ENCODE data around the gene TRAPPC8.
"Not testable (repeated sequence)": the region's sequence is repeated elsewhere in the genome, so short reads cannot be mapped to it uniquely, and the experiment has no call there.

The TRAPPC8 gene

DNA sequence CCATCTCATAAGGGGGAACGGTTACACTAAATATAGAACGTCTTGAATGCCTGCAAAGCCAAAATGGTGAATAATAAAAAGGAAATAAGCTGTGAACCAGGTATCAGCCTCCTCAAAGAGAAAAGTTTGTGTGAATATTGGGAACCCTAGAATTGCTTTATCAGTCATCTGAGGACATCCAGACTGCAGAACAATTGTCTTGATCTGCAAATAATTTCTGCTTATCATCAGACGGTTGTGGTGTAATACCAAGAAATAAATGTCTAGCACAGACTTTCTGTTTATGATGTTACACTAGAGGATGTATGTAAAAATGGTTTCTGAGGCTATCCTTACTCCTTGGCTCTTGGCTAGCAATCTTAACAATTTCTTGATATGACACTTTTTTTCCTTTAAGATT lies 128.8 kb downstream of the TRAPPC8 start:
- no peaks in the 10 kb centered on the region for H3K9me2 ChIP-seq (replicated peaks; ENCODE audit: low read depth, low read length)
- no peak overlapping the region for H3K9ac ChIP-seq (ENCODE audit: low read depth, low read length, poor library complexity, severe bottlenecking)
- H3F3A ChIP-seq (ENCODE audit: low read depth) = no peaks in the 10 kb centered on the region
- H3K9me3 ChIP-seq (ENCODE audit: insufficient read depth, low read depth, low read length) = no peaks in the 10 kb centered on the region
- no peak overlapping the region for H3K4me3 ChIP-seq (ENCODE audit: low read length, poor library complexity, severe bottlenecking)
- peaks cover 6% of the 10 kb centered on the region for H3K4me1 ChIP-seq (ENCODE audit: insufficient read depth, low read length, poor library complexity, severe bottlenecking)
- H3K79me2 ChIP-seq (ENCODE audit: insufficient read depth, low read length) = no peaks in the 10 kb centered on the region
- no peaks in the 10 kb centered on the region for H3K27me3 ChIP-seq (ENCODE audit: insufficient read depth, low read length, poor library complexity, severe bottlenecking)
- no peak overlapping the region for H3K4me2 ChIP-seq (ENCODE audit: low read depth, low read length, poor library complexity, severe bottlenecking)
- TF ChIP-seq, protein P1, sequence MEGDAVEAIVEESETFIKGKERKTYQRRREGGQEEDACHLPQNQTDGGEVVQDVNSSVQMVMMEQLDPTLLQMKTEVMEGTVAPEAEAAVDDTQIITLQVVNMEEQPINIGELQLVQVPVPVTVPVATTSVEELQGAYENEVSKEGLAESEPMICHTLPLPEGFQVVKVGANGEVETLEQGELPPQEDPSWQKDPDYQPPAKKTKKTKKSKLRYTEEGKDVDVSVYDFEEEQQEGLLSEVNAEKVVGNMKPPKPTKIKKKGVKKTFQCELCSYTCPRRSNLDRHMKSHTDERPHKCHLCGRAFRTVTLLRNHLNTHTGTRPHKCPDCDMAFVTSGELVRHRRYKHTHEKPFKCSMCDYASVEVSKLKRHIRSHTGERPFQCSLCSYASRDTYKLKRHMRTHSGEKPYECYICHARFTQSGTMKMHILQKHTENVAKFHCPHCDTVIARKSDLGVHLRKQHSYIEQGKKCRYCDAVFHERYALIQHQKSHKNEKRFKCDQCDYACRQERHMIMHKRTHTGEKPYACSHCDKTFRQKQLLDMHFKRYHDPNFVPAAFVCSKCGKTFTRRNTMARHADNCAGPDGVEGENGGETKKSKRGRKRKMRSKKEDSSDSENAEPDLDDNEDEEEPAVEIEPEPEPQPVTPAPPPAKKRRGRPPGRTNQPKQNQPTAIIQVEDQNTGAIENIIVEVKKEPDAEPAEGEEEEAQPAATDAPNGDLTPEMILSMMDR (conservative IDR thresholded peaks at IDR 0.05; ENCODE audit: low read length) = no peak
- no peak for TF ChIP-seq EZH2phosphoT487 (IDR thresholded peaks at IDR 0.05; ENCODE audit: borderline replicate concordance)
- peak overlapping the region; percentile 42; the same call in 1 of the 2 replicates for H2AFZ ChIP-seq (ENCODE audit: low read length)
- no peaks in the 10 kb centered on the region for H3K36me3 ChIP-seq (ENCODE audit: insufficient read depth, low read length)
- no peaks in the 10 kb centered on the region for H4K20me1 ChIP-seq (ENCODE audit: insufficient read depth, low read length, poor library complexity, severe bottlenecking)

DNA sequence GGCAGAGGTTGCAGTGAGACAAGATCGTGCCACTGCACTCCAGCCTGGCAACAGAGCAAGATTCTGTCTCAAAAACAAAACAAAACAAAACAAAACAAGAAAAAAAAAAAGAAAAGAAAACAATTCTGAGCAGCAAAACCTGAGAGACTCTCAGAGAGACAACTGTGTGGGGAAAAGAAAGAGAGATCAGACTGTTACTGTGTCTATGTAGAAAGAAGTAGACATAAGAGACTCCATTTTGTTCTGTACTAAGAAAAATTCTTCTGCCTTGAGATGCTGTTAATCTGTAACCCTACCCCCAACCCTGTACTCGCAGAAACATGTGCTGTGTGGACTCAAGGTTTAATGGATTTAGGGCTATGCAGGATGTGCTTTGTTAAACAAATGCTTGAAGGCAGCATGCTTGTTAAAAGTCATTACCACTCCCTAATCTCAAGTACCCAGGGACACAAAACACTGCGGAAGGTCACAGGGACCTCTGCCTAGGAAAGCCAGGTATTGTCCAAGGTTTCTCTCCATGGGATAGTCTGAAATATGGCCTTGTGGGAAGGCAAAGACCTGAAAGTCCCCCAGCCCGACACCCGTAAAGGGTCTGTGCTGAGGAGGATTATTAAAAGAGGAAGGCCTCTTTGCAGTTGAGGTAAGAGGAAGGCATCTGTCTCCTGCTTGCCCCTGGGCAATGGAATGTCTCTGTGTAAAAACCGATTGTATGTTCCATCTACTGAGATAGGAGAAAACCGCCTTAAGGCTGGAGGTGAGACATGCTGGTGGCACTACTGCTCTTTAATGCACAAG lies 132.4 kb downstream of the TRAPPC8 start:
- not testable (repeated sequence) for H3K79me2 ChIP-seq (ENCODE audit: insufficient read depth, low read length); H3F3A ChIP-seq (ENCODE audit: low read depth); H3K27me3 ChIP-seq (ENCODE audit: insufficient read depth, low read length, poor library complexity, severe bottlenecking); H3K4me1 ChIP-seq (ENCODE audit: insufficient read depth, low read length, poor library complexity, severe bottlenecking); H3K4me2 ChIP-seq (ENCODE audit: low read depth, low read length, poor library complexity, severe bottlenecking); H3K9ac ChIP-seq (ENCODE audit: low read depth, low read length, poor library complexity, severe bottlenecking); H3K9me3 ChIP-seq (ENCODE audit: insufficient read depth, low read depth, low read length); H3K9me2 ChIP-seq (replicated peaks; ENCODE audit: low read depth, low read length); H4K20me1 ChIP-seq (ENCODE audit: insufficient read depth, low read length, poor library complexity, severe bottlenecking); H3K36me3 ChIP-seq (ENCODE audit: insufficient read depth, low read length); H3K4me3 ChIP-seq (ENCODE audit: low read length, poor library complexity, severe bottlenecking); H2AFZ ChIP-seq (ENCODE audit: low read length)

DNA sequence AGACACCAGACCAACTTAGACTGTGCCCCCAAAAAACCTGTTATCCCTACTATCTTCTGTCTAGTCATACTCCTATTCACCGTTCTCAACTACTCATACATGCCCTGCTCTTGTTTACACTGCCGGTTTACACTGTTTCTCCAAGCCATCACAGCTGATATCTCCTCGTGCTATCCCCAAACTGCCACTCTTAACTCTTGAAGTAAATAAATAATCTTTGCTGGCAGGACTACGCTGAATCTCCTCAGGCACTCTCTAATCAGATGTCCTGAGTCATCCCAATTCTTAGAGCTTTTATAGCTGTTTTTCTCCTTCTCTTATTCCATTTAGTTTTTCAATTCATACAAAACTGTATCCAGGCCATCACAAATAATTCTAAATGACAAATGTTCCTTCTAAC lies 133.9 kb downstream of the TRAPPC8 start:
- H3K9ac ChIP-seq (ENCODE audit: low read depth, low read length, poor library complexity, severe bottlenecking); H3K79me2 ChIP-seq (ENCODE audit: insufficient read depth, low read length); H3K9me3 ChIP-seq (ENCODE audit: insufficient read depth, low read depth, low read length); H4K20me1 ChIP-seq (ENCODE audit: insufficient read depth, low read length, poor library complexity, severe bottlenecking); H3K4me3 ChIP-seq (ENCODE audit: low read length, poor library complexity, severe bottlenecking); H2AFZ ChIP-seq (ENCODE audit: low read length); H3K4me2 ChIP-seq (ENCODE audit: low read depth, low read length, poor library complexity, severe bottlenecking); H3F3A ChIP-seq (ENCODE audit: low read depth); H3K4me1 ChIP-seq (ENCODE audit: insufficient read depth, low read length, poor library complexity, severe bottlenecking); H3K36me3 ChIP-seq (ENCODE audit: insufficient read depth, low read length); H3K9me2 ChIP-seq (replicated peaks; ENCODE audit: low read depth, low read length); H3K27me3 ChIP-seq (ENCODE audit: insufficient read depth, low read length, poor library complexity, severe bottlenecking): not testable (repeated sequence)

DNA sequence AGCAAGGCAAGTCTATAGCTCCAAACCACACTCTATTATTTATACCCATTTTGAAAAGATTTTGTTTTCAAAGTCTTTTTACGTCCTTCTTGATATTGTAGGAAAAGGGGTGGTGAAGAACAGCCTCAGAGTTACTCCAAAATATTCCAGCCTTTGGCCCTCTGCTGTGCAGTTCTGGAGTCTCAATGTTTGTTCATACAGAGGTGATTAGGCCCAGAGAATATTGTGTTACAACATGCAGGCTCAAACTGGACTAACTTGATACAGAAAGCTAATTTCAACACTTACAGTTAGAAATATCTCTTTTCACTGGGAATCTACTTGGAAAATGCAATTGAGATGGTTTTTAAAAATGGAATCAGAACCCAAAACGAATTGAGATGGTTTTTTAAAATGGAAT lies 141.8 kb downstream of the TRAPPC8 start:
- H3K9me2 ChIP-seq (replicated peaks; ENCODE audit: low read depth, low read length) = no peaks in the 10 kb centered on the region
- H2AFZ ChIP-seq (ENCODE audit: low read length) = no peak overlapping the region
- H3K36me3 ChIP-seq (ENCODE audit: insufficient read depth, low read length) = no peaks in the 10 kb centered on the region
- TF ChIP-seq, protein P1 (conservative IDR thresholded peaks at IDR 0.05; ENCODE audit: low read length) = no peak
- no peak for TF ChIP-seq EZH2phosphoT487 (IDR thresholded peaks at IDR 0.05; ENCODE audit: borderline replicate concordance)
- H3K79me2 ChIP-seq (ENCODE audit: insufficient read depth, low read length) = no peaks in the 10 kb centered on the region
- no peaks in the 10 kb centered on the region for H3K27me3 ChIP-seq (ENCODE audit: insufficient read depth, low read length, poor library complexity, severe bottlenecking)
- H3K4me3 ChIP-seq (ENCODE audit: low read length, poor library complexity, severe bottlenecking) = no peak overlapping the region
- H3K9me3 ChIP-seq (ENCODE audit: insufficient read depth, low read depth, low read length) = no peaks in the 10 kb centered on the region
- no peaks in the 10 kb centered on the region for H4K20me1 ChIP-seq (ENCODE audit: insufficient read depth, low read length, poor library complexity, severe bottlenecking)
- H3F3A ChIP-seq (ENCODE audit: low read depth) = no peaks in the 10 kb centered on the region
- H3K4me2 ChIP-seq (ENCODE audit: low read depth, low read length, poor library complexity, severe bottlenecking) = no peak overlapping the region
- no peaks in the 10 kb centered on the region for H3K4me1 ChIP-seq (ENCODE audit: insufficient read depth, low read length, poor library complexity, severe bottlenecking)
- H3K9ac ChIP-seq (ENCODE audit: low read depth, low read length, poor library complexity, severe bottlenecking) = no peak overlapping the region

DNA sequence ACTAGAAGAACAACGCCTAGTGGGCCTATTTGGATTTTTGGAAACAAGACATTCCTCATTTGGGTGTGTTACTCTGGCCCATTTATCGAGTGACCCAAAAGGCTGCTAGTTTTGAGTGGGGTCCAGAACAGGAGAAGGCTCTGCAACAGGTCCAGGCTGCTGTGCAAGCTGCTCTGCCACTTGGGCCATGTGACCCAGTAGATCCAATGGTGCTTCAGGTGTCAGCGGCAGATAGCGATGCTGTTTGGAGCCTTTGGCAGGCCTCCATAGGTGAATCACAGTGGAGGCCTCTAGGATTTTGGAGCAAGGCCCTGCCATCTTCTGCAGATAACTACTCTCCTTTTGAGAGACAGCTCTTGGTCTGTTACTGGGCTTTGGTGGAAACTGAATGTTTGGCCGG lies 143.7 kb downstream of the TRAPPC8 start:
- not testable (repeated sequence) for H3K4me2 ChIP-seq (ENCODE audit: low read depth, low read length, poor library complexity, severe bottlenecking); H3K36me3 ChIP-seq (ENCODE audit: insufficient read depth, low read length); H3K9me2 ChIP-seq (replicated peaks; ENCODE audit: low read depth, low read length); H2AFZ ChIP-seq (ENCODE audit: low read length); H3K79me2 ChIP-seq (ENCODE audit: insufficient read depth, low read length); H3K9ac ChIP-seq (ENCODE audit: low read depth, low read length, poor library complexity, severe bottlenecking); H3K27me3 ChIP-seq (ENCODE audit: insufficient read depth, low read length, poor library complexity, severe bottlenecking); H3F3A ChIP-seq (ENCODE audit: low read depth); H3K9me3 ChIP-seq (ENCODE audit: insufficient read depth, low read depth, low read length); H4K20me1 ChIP-seq (ENCODE audit: insufficient read depth, low read length, poor library complexity, severe bottlenecking); H3K4me1 ChIP-seq (ENCODE audit: insufficient read depth, low read length, poor library complexity, severe bottlenecking); H3K4me3 ChIP-seq (ENCODE audit: low read length, poor library complexity, severe bottlenecking)
